ENCODE data around the gene MYOZ1. TPM values are rescaled to one million over a fixed set of nuclear protein-coding genes. Genes with fewer than 3 reads are reported as not detected.

MYOZ1 gene, protein sequence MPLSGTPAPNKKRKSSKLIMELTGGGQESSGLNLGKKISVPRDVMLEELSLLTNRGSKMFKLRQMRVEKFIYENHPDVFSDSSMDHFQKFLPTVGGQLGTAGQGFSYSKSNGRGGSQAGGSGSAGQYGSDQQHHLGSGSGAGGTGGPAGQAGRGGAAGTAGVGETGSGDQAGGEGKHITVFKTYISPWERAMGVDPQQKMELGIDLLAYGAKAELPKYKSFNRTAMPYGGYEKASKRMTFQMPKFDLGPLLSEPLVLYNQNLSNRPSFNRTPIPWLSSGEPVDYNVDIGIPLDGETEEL
- under 0.01 and 0.43 TPM in 2 replicates for total RNA-seq

GRCh38 chr10:73641328-73642060 is at the start of gene MYOZ1:
Gene MYOZ1, minus strand, starts transcription at chr10:73641474. Its CDS starts 1,457 bp downstream, at chr10:73640017.

DNA sequence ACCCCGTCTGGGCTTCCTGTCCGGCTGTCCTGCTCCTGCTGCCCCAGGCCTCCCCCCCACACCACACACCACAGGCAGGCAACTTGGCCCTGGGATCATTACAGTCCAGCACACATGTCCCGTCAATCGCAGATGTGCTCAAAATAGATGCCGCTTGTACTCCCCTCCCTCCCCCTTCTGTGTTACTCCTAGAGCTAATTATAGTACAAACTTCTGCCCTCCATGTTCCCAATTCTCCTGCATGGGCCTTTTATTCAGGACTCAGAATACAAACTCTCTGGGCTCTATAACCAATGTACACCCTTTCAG is 14.7 kb upstream of the MYOZ1 start, which contains the start of gene SYNPO2L:
Gene SYNPO2L (minus strand): TSS at position 40 of the 309 bp plus-strand sequence. CDS start 107 bp downstream, outside the sequence.

GRCh38 chr10:73590881-73591799 is 50.1 kb downstream of the MYOZ1 start, which contains the start of gene USP54:
Gene USP54, minus strand, starts transcription at chr10:73591342. Its CDS starts 15,684 bp downstream, at chr10:73575658.

Other genes starting within 250 kb of the MYOZ1 start
- 115 and 135 TPM in 2 replicates for gene ANXA7, start 227.4 kb downstream of the MYOZ1 start, total RNA-seq
- gene MSS51, start 207.9 kb downstream of the MYOZ1 start, total RNA-seq: 1.1 and 1.4 TPM in 2 replicates
- 22.8 and 27.6 TPM in 2 replicates for gene PPP3CB, start 145.4 kb downstream of the MYOZ1 start, total RNA-seq
- gene USP54, start 50.1 kb downstream of the MYOZ1 start, total RNA-seq: 4.4 and 7.8 TPM in 2 replicates
- gene SYNPO2L, start 14.6 kb upstream of the MYOZ1 start, total RNA-seq: not detected in 2 replicates
- gene AGAP5, start 56.6 kb upstream of the MYOZ1 start, total RNA-seq: 2.7 and 2.8 TPM in 2 replicates
- gene SEC24C, start 102.9 kb upstream of the MYOZ1 start, total RNA-seq: 51.4 and 52.0 TPM in 2 replicates
- gene CHCHD1, start 140.6 kb upstream of the MYOZ1 start, total RNA-seq: 23.6 and 25.4 TPM in 2 replicates
- 38.6 and 57.0 TPM in 2 replicates for gene ZSWIM8, start 144.1 kb upstream of the MYOZ1 start, total RNA-seq
- 7.7 and 8.2 TPM in 2 replicates for gene NDST2, start 170.1 kb upstream of the MYOZ1 start, total RNA-seq
- gene CAMK2G, start 233.1 kb upstream of the MYOZ1 start, total RNA-seq: 18.0 and 23.8 TPM in 2 replicates